ENCODE results near the gene GREB1L.

DNA sequence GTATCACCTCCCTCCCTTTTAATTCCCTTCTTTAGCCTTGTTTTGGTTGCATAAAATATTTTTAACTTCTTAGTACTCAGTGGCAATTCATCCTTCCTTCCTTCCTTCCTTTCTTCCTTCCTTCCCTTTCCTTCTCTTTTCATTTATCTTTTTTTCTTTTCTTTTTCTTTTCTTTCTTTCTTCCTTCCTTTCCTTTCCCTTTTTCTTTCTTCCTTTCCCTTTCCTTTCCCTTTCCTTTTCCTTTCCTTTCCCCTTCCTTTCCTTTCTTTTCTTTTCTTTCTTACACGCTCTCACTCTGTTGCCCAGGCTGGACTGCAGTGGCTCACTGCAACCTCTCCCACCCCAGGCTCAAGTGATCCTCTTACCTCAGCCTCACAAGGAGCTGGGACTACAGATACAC lies 160.2 kb downstream of the GREB1L start:
- TF ChIP-seq, protein P1, sequence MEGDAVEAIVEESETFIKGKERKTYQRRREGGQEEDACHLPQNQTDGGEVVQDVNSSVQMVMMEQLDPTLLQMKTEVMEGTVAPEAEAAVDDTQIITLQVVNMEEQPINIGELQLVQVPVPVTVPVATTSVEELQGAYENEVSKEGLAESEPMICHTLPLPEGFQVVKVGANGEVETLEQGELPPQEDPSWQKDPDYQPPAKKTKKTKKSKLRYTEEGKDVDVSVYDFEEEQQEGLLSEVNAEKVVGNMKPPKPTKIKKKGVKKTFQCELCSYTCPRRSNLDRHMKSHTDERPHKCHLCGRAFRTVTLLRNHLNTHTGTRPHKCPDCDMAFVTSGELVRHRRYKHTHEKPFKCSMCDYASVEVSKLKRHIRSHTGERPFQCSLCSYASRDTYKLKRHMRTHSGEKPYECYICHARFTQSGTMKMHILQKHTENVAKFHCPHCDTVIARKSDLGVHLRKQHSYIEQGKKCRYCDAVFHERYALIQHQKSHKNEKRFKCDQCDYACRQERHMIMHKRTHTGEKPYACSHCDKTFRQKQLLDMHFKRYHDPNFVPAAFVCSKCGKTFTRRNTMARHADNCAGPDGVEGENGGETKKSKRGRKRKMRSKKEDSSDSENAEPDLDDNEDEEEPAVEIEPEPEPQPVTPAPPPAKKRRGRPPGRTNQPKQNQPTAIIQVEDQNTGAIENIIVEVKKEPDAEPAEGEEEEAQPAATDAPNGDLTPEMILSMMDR (IDR thresholded peaks at IDR 0.05): no peak
- no peak for TF ChIP-seq EZH2 (IDR thresholded peaks at IDR 0.05; ENCODE audit: borderline replicate concordance, insufficient read depth, low read depth, low read length, poor library complexity, severe bottlenecking)

All from B cell (primary cell).